Stimulated activated CD8-positive, alpha-beta memory T cell treated with anti-CD3 and anti-CD28 coated beads, Interleukin-7, amount 100 ng/mL, for 48 hours (primary cell): ENCODE measurements around the gene MACC1.
"Not testable (repeated sequence)": the region's sequence is repeated elsewhere in the genome, so short reads cannot be mapped to it uniquely, and the experiment has no call there.

Experiments
- DNase-seq, 2 donors: peaks; one replicate each; pipeline ENCODE4 v3.0.0-alpha.2; 2020; ENCODE audit warnings: low read depth in 1 of 2; ENCODE audit errors: extremely low read depth in 1 of 2

Gene MACC1

DNA sequence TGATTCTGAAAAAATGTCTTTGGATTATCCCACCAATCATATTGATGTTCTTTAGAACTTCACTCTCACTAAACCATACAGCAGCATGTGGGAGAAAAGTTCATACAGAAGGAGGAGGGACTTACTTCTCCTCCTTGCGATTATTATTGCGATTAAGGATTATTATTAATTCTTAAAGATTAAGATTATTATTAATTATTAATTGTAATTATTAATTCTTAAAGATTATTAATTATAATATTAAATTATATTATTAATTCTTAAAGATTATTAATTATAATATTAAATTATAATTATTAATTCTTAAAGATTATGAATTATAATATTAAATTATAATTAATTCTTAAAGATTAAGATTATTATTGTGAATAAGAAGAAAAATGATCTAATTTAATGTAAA is 80.5 kb downstream of the MACC1 start:
- no peak for DNase-seq

DNA sequence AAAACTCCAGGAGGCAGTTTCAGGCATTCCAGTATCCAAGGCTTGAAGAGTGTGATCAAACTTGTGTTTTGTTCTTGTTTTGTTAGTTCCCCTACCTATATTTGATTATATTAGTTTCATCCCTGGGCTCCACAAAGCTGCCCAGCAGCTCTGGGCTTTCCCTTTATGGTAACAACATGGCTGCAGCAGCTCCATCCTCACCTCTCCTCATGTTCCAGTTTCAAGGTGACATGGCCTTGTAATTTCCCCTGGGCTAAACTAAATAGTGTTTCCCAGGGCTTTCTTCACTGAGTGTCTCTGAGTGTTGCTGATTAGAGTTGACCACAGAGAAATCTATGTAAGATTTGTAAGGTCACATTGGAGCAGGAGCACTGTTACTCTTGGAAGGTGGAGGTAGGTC is 83.4 kb downstream of the MACC1 start:
- no peak for DNase-seq

GRCh38 chr7:20132585-20132984 is 84.6 kb downstream of the MACC1 start:
- no peak for DNase-seq

- no peak for DNase-seq
Observed at GRCh38 chr7:20131776-20132175, 85.4 kb downstream of the MACC1 start.

DNA sequence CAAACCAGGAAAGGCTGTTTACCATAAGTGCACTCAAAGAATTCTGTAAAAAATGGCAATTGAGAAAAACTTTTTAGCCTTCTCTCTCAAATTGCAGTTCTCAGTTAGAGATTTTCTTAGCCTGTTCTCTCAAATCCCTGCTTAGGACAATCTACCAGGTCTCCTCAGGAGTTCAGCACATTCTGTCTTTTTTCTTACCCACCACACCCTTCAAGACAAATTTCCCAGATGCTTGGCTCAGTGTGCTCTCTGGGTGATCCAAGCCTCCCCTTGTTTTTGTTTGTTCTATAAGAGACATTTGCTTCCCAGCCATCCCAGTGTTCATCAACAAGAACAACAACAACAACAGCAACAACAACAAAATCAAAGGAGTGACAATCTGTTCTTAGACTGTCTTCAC is 87.3 kb downstream of the MACC1 start:
- DNase-seq, result no peak

- no peak for DNase-seq
Observed at GRCh38 chr7:20128001-20128400, 89.2 kb downstream of the MACC1 start.

DNA sequence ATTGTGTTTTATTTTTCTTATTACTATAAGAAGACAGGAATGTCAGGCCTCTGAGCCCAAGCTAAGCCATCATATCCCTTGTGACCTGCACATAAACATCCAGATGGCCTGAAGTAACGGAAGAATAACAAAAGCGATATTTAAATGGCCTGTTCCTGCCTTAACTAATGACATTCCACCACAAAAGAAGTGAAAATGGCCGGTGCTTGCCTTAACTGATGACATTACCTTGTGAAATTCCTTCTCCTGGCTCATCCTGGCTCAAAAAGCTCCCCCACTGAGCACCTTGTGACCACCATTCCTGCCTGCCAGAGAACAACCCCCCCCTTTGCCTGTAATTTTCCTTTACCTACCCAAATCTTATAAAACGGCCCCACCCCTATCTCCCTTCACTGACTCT is 91.1 kb downstream of the MACC1 start:
- not testable (repeated sequence) for DNase-seq

DNA sequence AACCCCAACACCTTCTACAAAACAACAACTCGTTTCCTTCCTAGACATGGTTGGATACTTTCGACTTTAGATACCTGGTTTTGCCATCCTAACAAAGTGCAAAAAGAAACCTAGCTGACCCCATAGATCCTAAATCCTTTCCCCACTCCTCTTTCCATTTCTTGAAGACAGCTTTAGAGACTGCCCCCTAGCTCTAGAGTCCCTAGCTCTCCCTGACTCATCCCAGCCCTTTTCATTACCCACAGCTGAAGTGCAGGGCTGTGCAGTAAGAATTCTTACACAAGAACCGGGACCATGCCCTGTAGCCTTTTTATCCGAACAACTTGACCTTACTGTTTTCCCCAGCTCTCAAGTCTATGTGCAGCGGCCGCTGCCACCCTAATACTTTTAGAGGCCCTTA is 93.1 kb downstream of the MACC1 start:
- not testable (repeated sequence) for DNase-seq

DNA sequence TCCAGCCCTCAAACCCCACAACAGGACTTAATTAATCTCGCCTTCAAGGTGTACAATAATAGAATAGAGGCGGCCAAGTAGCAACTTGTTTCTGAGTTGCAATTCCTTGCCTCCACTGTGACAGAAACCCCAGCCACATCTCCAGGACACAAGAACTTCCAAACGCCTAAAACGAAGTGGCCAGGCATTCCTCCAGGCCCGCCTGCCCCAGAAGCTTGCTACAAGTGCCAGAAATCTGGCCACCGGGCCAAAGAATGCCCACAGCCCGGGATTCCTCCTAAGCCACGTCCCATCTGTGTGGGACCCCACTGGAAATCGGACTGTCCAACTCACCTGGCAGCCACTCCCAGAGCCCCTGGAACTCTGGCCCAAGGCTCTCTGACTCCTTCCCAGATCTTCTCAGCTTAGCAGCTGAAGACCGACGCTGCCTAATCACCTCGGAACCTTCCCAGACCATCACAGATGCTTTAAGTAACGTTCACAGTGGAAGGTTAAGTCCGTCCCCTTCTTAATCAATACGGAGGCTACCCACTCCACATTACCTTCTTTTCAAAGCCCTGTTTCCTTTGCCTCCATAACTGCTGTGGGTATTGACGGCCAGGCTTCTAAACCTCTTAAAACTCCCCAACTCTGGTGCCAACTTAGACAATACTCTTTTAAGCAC is 94.4 kb downstream of the MACC1 start:
- DNase-seq, result not testable (repeated sequence)

GRCh38 chr7:20122073-20122472 is 95.1 kb downstream of the MACC1 start:
- no peak for DNase-seq

DNA sequence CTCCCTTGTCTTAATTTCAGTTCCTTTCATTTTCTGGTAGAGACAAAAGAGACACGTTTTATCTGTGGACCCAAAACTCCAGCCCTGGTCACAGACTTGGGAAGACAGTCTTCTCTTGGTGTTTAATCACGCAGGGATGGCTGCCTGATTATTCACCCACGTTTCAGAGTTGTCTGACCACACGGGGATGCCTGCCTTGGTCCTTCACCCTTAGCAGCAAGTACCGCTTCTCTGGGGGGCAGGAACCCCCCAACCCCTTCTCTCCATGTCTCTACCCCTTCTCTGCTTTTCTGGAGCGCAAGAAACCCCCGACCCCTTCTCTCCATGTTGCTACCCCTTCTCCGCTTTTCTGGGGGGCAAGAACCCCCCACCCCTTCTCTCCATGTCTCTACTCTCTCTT is 95.8 kb downstream of the MACC1 start:
- no peak for DNase-seq

GRCh38 chr7:20120611-20121168 is 96.5 kb downstream of the MACC1 start:
- not testable (repeated sequence) for DNase-seq

DNA sequence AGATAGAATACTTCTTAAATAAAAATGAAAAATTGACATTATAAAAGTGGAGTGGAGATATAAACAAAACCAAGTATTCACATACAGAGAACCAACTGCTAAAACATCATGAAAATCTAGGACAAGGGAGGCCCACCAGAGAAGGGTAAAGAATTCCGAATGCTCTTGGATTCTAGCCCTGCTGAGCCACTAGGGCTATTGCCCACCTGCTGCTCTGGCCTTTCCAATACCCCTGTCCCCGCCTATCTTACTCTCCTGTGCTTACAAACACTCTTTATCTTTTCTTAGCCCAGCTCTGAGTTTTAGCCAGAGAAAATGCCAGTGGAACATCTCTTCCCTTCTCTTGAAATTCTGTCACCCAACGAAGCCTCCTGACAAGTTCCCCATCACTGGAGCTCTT is 100.3 kb downstream of the MACC1 start:
- DNase-seq, result no peak

- DNase-seq, result no peak
Observed at GRCh38 chr7:20114468-20114867, 102.7 kb downstream of the MACC1 start.

DNA sequence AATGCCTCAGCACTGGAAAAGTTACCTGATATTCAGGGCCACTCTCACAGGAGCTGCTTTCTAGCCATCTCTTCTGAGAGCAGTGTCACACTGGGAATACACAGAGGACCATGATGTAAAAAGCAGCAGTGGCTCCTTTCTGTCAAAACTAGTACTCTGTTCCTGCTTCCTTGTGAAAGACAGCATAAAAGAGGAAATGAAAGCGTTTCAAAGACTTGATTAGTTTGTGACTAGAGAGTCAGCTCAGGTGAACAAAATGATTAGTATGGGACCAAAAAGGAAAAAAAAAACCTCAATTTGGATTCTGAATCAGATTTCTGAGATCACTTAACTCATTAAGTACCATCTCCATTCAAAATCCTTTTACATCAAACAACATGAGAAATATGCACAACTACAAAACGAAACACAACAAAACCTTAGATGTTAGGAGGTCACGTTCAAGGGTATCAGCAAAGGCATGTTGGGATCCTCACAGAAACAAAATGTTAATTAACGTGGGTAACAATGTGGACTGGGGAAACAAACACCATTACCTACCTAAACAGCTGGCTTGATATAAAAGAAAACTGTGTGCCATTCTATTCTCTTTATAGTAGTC is 103.7 kb downstream of the MACC1 start:
- no peak for DNase-seq

- DNase-seq, result no peak
Observed at GRCh38 chr7:20112696-20113095, 104.5 kb downstream of the MACC1 start.

DNA sequence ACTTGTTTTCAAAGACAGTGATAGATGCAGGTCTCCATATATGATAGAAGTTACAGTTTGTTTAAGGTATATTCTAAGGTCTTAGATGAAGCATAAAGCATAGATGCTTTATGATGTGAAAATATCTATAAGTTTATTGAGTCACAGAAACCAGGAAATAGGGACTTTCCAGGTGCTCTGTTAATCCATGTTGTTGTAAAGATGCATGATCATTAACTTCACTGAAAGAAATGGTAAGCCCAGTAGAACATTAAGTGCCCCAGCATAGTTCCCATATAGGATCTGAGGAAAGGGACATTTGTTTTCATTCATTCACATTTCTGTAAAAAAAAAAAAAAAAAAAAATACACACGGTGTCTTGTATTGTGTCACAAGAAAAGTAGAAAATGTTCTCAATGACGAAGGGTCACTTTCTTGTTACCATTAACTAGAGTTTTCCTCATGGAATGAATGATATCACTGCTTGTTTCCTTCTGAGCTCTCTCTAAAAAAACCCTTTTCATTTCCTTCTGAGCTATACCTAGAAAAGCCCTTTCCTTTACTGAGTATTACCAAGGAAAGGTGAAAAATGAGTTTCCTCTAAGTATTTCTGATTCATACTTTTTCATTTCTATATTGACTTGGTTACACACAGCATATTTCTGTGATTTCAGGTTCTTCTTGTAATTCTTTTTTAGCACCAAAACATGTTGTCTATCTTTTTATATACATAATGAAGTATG is 105.2 kb downstream of the MACC1 start:
- no peak for DNase-seq

DNA sequence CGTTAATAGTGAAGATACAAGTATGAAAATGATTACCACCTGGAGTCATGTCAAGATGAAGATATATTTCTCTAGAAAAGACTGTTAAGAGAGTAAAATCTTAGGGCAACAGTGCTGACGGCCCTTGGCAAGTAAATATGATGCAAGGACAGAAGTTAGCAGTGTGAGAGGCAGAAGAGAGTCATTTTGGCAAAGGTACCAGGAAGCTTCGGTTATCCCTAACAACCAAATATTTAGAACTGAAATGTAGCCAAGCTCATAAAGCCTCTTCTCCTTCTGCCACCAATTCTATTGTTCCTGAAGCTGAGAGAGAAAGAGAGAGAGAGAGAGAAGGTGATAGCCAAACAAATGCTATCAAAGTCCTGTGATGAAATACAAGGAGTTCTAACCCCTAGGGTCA is 109.6 kb downstream of the MACC1 start:
- no peak for DNase-seq

DNA sequence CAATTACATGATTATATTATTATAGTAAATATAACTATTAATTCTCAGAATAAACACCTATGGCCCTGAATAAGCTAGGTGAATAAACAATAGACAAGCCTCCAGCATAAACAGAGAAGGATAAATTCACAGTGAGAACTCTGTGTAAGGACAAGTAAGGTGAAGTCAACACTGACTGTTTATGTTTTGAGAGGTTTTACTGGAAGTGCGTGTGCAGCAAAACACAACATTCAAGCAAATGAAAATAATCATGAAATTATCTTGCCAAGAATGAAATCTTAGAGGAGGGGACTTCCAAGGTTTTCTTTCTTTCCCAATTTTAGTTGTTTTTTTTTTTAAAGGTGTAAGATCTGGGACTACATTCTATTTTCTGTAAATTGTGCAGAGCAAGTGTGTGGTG is 112.5 kb downstream of the MACC1 start:
- no peak for DNase-seq

GRCh38 chr7:20102982-20103381 is 114.2 kb downstream of the MACC1 start:
- DNase-seq, result no peak

GRCh38 chr7:20095862-20096261 is 121.3 kb downstream of the MACC1 start:
- no peak for DNase-seq

DNA sequence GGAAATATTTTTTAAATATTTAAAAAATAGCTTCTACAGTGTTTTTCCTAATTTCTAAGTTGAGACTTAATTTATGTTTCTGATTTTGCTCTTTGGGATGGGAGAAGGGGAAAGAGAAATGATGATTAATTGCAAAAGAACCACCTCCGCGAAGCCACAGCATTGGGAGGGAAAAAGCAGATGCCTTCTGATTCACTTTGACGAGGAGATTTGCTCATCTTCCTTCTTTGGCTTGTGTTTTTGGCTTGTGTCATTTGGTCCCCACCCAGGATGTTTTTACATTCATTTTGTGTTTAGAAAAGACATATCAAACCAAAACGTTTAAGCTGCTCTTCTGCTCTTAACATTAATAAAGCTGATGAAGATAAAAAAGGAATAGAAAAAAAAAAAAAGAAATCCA is 121.7 kb downstream of the MACC1 start:
- no peak for DNase-seq
